Breast epithelium (tissue), 3 donors: ENCODE measurements around the gene ACTR3.

ENCODE experiments used
- CTCF ChIP-seq, 3 donors: fragments of 450-650 bp; IDR thresholded peaks; one replicate each; pipeline ENCODE4 v1.5.1; 2016 to 2017; ENCODE audit warnings: antibody characterized with exemption in 3 of 3, mild to moderate bottlenecking in 3 of 3, moderate library complexity in 3 of 3
- POLR2A ChIP-seq: fragments of 450-650 bp; IDR thresholded peaks from one replicate; pipeline ENCODE4 v1.6.1; 2016; ENCODE audit warnings: antibody characterized with exemption, mild to moderate bottlenecking, moderate library complexity
- POLR2AphosphoS5 ChIP-seq, 3 donors: sonication (generic); formaldehyde crosslinking; IDR thresholded peaks; one replicate each; pipeline ENCODE4 v1.6.1; 2017; ENCODE audit warnings: antibody characterized with exemption in 3 of 3

DNA sequence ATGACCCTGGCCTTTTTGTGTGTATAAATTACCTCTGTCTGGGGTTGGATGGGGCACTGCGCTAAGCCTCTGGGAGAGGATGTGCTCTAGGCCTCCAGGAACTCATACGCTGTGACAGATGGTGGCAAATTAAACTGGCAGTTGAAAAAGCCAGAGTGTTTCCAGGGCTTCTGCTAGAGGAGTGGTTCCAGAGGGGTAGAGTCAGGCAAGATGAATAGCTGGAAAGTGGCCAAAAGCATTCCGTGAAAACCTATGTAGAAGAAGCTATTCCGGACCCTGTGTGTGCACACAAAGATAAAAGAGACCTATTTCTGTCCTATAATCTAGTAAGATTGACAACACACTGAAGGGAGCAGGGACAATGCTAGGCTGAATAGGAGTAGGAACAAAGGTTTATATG lies 84.8 kb downstream of the ACTR3 start:
- no peak for TF ChIP-seq CTCF (IDR thresholded peaks at IDR 0.05)
- no peak for TF ChIP-seq POLR2A
- no peak for TF ChIP-seq POLR2AphosphoS5 (IDR thresholded peaks at IDR 0.05)
